Frontal cortex (tissue), 1 donor: Measurements from ENCODE around the gene MIR17HG. TPM values are rescaled to one million over a fixed set of nuclear protein-coding genes. Genes with fewer than 3 reads are reported as not detected.

Experiments used
- total RNA-seq: library from RNA; depleted of rRNA; stranded (reverse); fragments of >200 nt; gene quantifications from one replicate; pipeline ENCODE4 v1.2.3, GENCODE V29; 2014

MIR17HG gene
- total RNA-seq, 1 donor from 2014 or later, result 42.8 TPM

Other genes starting within 250 kb of the MIR17HG start
- 7.3 TPM for gene GPC5, start 50.9 kb downstream of the MIR17HG start, total RNA-seq